ENCODE data around the gene MRPL37. TPM values are rescaled to one million over a fixed set of nuclear protein-coding genes. Genes with fewer than 3 reads are reported as not detected.

MRPL37 gene
- total and polyA plus RNA-seq, 8 donors: 24.8 to 111 (median 50.9) TPM

GRCh38 chr1:54234284-54234683, 34.3 kb downstream of the MRPL37 start:
- H3K36me3 ChIP-seq: peaks cover 28 to 61% (median 57%) of the 10 kb centered on the region in 4 donors
- H3K9me3 ChIP-seq: no peaks in the 10 kb centered on the region
- no peaks in the 10 kb centered on the region for H3K27me3 ChIP-seq
- no peak overlapping the region for H3K4me3 ChIP-seq
- intact Hi-C loops (cut with DNase I; ENCODE audit: low total_unique reads): no loop called here
- no peak for DNase-seq
- no peak overlapping the region for H3K27ac ChIP-seq
- peaks cover 0 to 13% (median 7%) of the 10 kb centered on the region in 4 donors for H3K4me1 ChIP-seq
- WGBS, 5 donors: 71 to 95% (median 86%) methylated on average over 2 of the region's 2 CpGs
- TF ChIP-seq POLR2AphosphoS5 (IDR thresholded peaks at IDR 0.05) (no peak), EP300 (IDR thresholded peaks at IDR 0.05) (no peak), POLR2A (IDR thresholded peaks at IDR 0.05) (no peak)
- TF ChIP-seq, protein P1, sequence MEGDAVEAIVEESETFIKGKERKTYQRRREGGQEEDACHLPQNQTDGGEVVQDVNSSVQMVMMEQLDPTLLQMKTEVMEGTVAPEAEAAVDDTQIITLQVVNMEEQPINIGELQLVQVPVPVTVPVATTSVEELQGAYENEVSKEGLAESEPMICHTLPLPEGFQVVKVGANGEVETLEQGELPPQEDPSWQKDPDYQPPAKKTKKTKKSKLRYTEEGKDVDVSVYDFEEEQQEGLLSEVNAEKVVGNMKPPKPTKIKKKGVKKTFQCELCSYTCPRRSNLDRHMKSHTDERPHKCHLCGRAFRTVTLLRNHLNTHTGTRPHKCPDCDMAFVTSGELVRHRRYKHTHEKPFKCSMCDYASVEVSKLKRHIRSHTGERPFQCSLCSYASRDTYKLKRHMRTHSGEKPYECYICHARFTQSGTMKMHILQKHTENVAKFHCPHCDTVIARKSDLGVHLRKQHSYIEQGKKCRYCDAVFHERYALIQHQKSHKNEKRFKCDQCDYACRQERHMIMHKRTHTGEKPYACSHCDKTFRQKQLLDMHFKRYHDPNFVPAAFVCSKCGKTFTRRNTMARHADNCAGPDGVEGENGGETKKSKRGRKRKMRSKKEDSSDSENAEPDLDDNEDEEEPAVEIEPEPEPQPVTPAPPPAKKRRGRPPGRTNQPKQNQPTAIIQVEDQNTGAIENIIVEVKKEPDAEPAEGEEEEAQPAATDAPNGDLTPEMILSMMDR (IDR thresholded peaks at IDR 0.05): no peak

- WGBS, 5 donors: 85 to 92% (median 89%) methylated on average over 10 of the region's 10 CpGs
- Histone ChIP-seq H3K27ac (no peak overlapping the region), H3K4me3 (no peak overlapping the region), H3K36me3 (peaks cover 49 to 83% (median 73%) of the 10 kb centered on the region in 4 donors), H3K9me3 (no peaks in the 10 kb centered on the region), H3K4me1 (peaks cover 0 to 13% (median 0%) of the 10 kb centered on the region in 4 donors), H3K27me3 (no peaks in the 10 kb centered on the region)
- TF ChIP-seq POLR2AphosphoS5 (IDR thresholded peaks at IDR 0.05): no peak
- TF ChIP-seq EP300 (IDR thresholded peaks at IDR 0.05): no peak
- TF ChIP-seq, protein P1 (IDR thresholded peaks at IDR 0.05): no peak
- no peak for TF ChIP-seq POLR2A (IDR thresholded peaks at IDR 0.05)
- DNase-seq: no peak
- intact Hi-C loops (cut with DNase I; ENCODE audit: low total_unique reads): no loop called here
Observed at GRCh38 chr1:54237586-54237985, 37.6 kb downstream of the MRPL37 start.

DNA sequence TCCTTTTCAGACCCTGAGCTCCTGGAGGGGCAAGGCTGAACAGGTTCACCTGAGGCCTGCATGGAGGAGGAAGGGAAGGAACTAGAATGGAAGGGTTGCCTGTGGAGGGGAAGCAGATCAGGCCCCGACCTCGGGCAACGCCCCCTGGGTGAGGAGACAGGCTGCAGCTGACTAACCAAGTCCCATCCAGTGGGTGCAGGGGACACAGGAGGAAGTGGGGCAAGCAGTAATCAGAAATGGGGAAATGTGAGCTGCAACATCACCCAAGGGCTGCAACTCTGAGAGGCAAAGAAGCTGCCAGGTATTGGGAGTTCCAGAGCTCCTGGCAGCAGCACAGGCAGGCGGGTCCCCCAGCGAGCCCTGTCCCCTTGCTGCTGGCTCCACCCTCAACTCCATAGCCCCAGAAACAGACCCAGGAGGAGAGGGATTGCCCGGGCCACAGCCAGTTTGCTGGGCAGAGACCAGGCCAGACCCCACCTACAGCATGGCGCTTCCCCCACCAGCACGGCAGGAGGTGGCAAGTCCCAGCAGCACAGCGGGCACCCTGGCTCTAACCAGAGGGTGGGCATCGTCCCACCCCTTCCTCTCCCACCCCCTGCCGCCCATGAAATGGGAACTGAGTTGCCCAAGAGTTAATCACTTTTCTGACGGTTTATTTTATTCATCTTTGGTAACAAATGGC, 38.5 kb downstream of the MRPL37 start:
- Histone ChIP-seq H3K27ac (no peak overlapping the region), H3K4me3 (no peak overlapping the region), H3K9me3 (no peaks in the 10 kb centered on the region), H3K4me1 (peaks cover 0 to 13% (median 0%) of the 10 kb centered on the region in 4 donors), H3K36me3 (peaks cover 58 to 89% (median 82%) of the 10 kb centered on the region in 4 donors), H3K27me3 (no peaks in the 10 kb centered on the region)
- WGBS, 5 donors: 79 to 85% (median 82%) methylated on average over 11 to 12 of the region's 12 CpGs
- intact Hi-C loops (cut with DNase I; ENCODE audit: low total_unique reads): no loop called here
- no peak for DNase-seq
- TF ChIP-seq EP300 (IDR thresholded peaks at IDR 0.05): no peak
- TF ChIP-seq POLR2AphosphoS5 (IDR thresholded peaks at IDR 0.05): no peak
- TF ChIP-seq POLR2A (IDR thresholded peaks at IDR 0.05): no peak
- TF ChIP-seq, protein P1 (IDR thresholded peaks at IDR 0.05): no peak

- WGBS, 5 donors: 79 to 90% (median 85%) methylated on average over 5 of the region's 5 CpGs
- intact Hi-C loops (cut with DNase I; ENCODE audit: low total_unique reads): no loop called here
- TF ChIP-seq, protein P1 (IDR thresholded peaks at IDR 0.05): no peak
- TF ChIP-seq EP300 (IDR thresholded peaks at IDR 0.05) (no peak), POLR2AphosphoS5 (IDR thresholded peaks at IDR 0.05) (no peak), POLR2A (IDR thresholded peaks at IDR 0.05) (no peak)
- Histone ChIP-seq H3K4me1 (peaks cover 0 to 13% (median 0%) of the 10 kb centered on the region in 4 donors), H3K4me3 (no peak overlapping the region), H3K36me3 (peaks cover 63 to 94% (median 87%) of the 10 kb centered on the region in 4 donors), H3K27ac (no peak overlapping the region), H3K27me3 (no peaks in the 10 kb centered on the region), H3K9me3 (no peaks in the 10 kb centered on the region)
- no peak for DNase-seq
Observed at GRCh38 chr1:54239035-54239383, 39.0 kb downstream of the MRPL37 start.
